Lower lobe of right lung (tissue), 2 donors: Measurements from ENCODE around the gene NR1I2. TPM values are rescaled to one million over a fixed set of nuclear protein-coding genes. Genes with fewer than 3 reads are reported as not detected.

ENCODE experiments used
- ATAC-seq, 2 donors: fragments of 200-7000 bp; cut with Tn5 transposase; one replicate each; pipeline ENCODE4 v1.9.1; 2020 to 2022; ENCODE audit warnings: mild to moderate bottlenecking in 2 of 2, moderate library complexity in 2 of 2
- DNase-seq: peaks from one replicate; pipeline ENCODE4 v3.0.0-alpha.2; 2020
- H3K27ac ChIP-seq: fragments of 200-600 bp; one replicate; pipeline ENCODE4 v1.8.0; 2022
- H3K27me3 ChIP-seq: fragments of 200-600 bp; one replicate; pipeline ENCODE4 v1.8.0; 2022; ENCODE audit warnings: low read depth
- H3K36me3 ChIP-seq: fragments of 200-600 bp; one replicate; pipeline ENCODE4 v1.8.0; 2022; ENCODE audit warnings: mild to moderate bottlenecking
- H3K4me1 ChIP-seq: fragments of 200-600 bp; one replicate; pipeline ENCODE4 v1.8.0; 2022
- H3K4me3 ChIP-seq: fragments of 200-600 bp; one replicate; pipeline ENCODE4 v1.8.0; 2022; ENCODE audit warnings: mild to moderate bottlenecking
- H3K9me3 ChIP-seq: fragments of 200-600 bp; one replicate; pipeline ENCODE4 v1.8.0; 2022
- intact Hi-C: fragments of 100-400 bp; cut with DNase I; formaldehyde crosslinking; loops from one replicate; pipeline ENCODE4 v1.11.0; 2022
- total RNA-seq: library from RNA; stranded (reverse); fragmentation: NEBNext Ultra II Directional; extraction: Animal tissue kit (Norgen Biotek cat#: 25700); gene quantifications from one replicate; pipeline ENCODE4 v1.2.1, GENCODE V29; 2021
- TF ChIP-seq, protein P1 (sequence below): fragments of 200-600 bp; IDR thresholded peaks from one replicate; pipeline ENCODE4 v1.8.0; 2022; ENCODE audit warnings: antibody characterized with exemption, mild to moderate bottlenecking
- donor health status: DM: no; HTN: yes; CAD: no; lungs with severe emphysema.

NR1I2 gene
- total RNA-seq, 1 donor from 2014 or later = 0.21 TPM

DNA sequence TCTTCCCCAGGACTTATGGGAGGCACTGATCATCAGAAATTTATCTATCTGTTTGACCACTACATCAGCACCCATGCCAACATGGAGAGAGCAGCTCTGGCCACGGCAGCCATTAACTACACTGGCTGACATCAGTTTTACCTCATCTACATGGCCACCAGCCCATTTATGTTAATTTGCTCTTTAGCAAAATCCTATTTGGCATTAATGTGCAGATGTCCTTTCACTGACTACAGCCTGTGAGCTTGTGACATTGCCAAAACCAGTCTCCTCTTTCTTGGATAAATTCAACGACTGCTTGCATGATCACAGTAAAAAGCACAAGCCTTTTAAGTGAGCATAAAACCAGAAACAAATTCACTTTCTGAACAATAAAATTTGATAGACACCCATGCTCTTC is 47.5 kb downstream of the NR1I2 start:
- intact Hi-C loops = no loop called here
- ATAC-seq = no peak
- no peak overlapping the region for H3K27ac ChIP-seq

DNA sequence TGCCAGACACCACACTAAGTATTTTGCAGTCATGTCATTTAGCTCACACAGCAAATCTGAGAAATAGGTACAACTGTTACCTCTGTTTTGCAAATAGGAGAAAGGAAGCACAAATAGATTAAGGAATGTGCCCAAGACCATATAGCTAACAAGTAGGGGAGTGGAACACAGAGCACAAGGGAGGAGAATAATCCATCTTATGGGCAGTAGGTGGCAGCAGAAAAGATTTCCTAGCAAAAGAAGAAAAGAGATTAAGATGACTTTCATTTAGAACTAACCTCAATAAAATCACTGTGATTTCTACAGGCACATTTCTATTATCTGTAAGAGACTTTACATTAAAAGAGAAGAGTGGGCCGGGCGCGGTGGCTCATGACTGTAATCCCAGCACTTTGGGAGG is 49.1 kb downstream of the NR1I2 start:
- no peaks in the 10 kb centered on the region for H3K9me3 ChIP-seq
- no peaks in the 10 kb centered on the region for H3K27me3 ChIP-seq
- TF ChIP-seq, protein P1, sequence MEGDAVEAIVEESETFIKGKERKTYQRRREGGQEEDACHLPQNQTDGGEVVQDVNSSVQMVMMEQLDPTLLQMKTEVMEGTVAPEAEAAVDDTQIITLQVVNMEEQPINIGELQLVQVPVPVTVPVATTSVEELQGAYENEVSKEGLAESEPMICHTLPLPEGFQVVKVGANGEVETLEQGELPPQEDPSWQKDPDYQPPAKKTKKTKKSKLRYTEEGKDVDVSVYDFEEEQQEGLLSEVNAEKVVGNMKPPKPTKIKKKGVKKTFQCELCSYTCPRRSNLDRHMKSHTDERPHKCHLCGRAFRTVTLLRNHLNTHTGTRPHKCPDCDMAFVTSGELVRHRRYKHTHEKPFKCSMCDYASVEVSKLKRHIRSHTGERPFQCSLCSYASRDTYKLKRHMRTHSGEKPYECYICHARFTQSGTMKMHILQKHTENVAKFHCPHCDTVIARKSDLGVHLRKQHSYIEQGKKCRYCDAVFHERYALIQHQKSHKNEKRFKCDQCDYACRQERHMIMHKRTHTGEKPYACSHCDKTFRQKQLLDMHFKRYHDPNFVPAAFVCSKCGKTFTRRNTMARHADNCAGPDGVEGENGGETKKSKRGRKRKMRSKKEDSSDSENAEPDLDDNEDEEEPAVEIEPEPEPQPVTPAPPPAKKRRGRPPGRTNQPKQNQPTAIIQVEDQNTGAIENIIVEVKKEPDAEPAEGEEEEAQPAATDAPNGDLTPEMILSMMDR = no peak
- no peak overlapping the region for H3K27ac ChIP-seq
- DNase-seq (no peak), ATAC-seq (no peak)
- intact Hi-C loops = no loop called here
- H3K4me1 ChIP-seq = peaks cover 7% of the 10 kb centered on the region
- H3K36me3 ChIP-seq = peaks cover 12% of the 10 kb centered on the region
- no peak overlapping the region for H3K4me3 ChIP-seq

More for the DNA sequence above, 47.5 kb downstream of the NR1I2 start:
- TF ChIP-seq, protein P1 = no peak
- no peaks in the 10 kb centered on the region for H3K27me3 ChIP-seq
- no peak overlapping the region for H3K4me3 ChIP-seq
- H3K9me3 ChIP-seq = no peaks in the 10 kb centered on the region
- no peak for DNase-seq
- peaks cover 18% of the 10 kb centered on the region for H3K36me3 ChIP-seq
- H3K4me1 ChIP-seq = no peaks in the 10 kb centered on the region

DNA sequence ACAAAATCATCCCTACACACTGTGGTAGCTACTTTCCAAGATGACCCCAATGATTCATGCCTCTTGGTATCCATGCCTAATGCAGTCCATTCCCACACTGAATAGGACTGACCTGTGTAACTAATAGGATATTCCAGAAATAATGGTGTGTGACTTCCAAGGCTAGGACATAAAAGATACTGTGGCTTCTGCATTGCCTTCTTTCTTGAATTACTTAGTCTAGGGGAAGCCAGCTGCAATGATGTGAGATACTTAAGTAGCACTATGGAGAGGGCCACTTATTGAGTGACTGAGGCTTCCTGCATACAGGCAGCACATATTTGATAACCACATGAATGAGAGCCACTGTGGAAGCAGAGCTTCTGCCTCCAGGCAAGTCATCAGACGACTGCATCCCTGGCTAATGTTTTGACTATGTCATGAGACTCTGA is 50.1 kb downstream of the NR1I2 start:
- no peak overlapping the region for H3K4me3 ChIP-seq
- TF ChIP-seq, protein P1 = no peak
- no peaks in the 10 kb centered on the region for H3K27me3 ChIP-seq
- no peak overlapping the region for H3K27ac ChIP-seq
- H3K9me3 ChIP-seq = no peaks in the 10 kb centered on the region
- ATAC-seq (peak in 1 of 2 donors; percentile 18), DNase-seq (no peak)
- intact Hi-C loops = no loop called here
- H3K4me1 ChIP-seq = peaks cover 11% of the 10 kb centered on the region
- peaks cover 4% of the 10 kb centered on the region for H3K36me3 ChIP-seq

DNA sequence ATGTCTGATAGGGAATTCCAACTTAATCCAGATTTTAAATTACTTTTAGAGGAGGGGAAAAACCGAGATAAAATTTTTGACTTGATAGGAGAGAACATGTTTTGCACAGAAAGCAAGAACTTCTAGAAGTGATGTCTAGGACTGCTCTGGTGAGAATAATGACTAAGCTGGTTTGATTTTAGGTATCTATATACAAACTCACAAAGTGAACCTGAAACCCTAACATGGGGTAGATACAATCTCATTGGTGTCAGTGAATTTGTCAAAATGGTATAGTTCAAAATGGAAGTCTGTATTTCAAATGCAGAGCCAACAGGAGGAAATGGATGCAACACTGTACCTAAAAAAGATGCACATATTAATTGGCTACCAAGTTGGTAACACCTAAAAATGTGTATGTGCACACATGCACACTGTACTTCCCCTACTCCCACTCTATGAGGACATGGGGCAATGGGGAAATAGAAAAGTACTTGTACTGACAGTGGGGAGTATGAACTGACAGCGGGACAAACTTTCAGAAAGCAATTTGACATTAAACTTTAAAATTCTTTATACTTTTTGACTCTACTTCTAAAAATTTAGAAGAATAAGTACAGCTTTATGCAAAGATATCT is 53.0 kb downstream of the NR1I2 start:
- Histone ChIP-seq H3K27ac (no peak overlapping the region), H3K27me3 (no peaks in the 10 kb centered on the region), H3K9me3 (no peaks in the 10 kb centered on the region), H3K4me3 (no peak overlapping the region), H3K36me3 (no peaks in the 10 kb centered on the region), H3K4me1 (peaks cover 11% of the 10 kb centered on the region)
- TF ChIP-seq, protein P1 = no peak
- ATAC-seq (peak; percentile 58 to 60), DNase-seq (no peak)
- intact Hi-C loops = no loop called here

DNA sequence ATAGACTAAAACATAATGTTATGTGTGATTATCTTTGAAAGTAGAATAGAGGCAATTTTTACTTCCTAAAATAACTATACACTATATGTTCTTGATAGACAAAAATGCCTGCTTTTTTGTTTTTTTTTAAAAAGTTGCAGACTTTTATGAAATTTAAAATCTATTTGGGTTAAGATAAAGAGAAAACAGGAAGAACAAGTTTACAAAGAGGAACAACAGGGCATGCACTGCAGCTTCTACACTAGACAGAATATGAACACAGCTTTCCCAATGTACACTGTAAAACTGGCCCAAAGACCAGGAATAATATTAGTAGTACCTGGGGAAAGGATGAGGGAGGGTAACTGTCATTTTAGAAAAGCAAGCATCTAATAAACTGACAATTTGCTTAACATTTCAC is 53.7 kb downstream of the NR1I2 start:
- H3K4me3 ChIP-seq = no peak overlapping the region
- intact Hi-C loops = no loop called here
- DNase-seq = no peak
- H3K4me1 ChIP-seq = peaks cover 11% of the 10 kb centered on the region
- H3K36me3 ChIP-seq = no peaks in the 10 kb centered on the region
- H3K9me3 ChIP-seq = no peaks in the 10 kb centered on the region
- no peak overlapping the region for H3K27ac ChIP-seq
- TF ChIP-seq, protein P1 = no peak
- no peak for ATAC-seq
- H3K27me3 ChIP-seq = no peaks in the 10 kb centered on the region
